ENCODE results near the gene TAS2R30.

Gene TAS2R30

GRCh38 chr12:11166300-11166699 lies 31.9 kb upstream of the TAS2R30 start:
- H3K79me1 ChIP-seq (replicated peaks; ENCODE audit: low read length, poor library complexity, severe bottlenecking), result peaks cover 12% of the 10 kb centered on the region
- H3K4ac ChIP-seq (ENCODE audit: low read depth in 1 of 2, low read length in 2 of 2), result no peak overlapping the region
- no peak overlapping the region for H3K4me2 ChIP-seq (ENCODE audit: low read length, poor library complexity, severe bottlenecking)
- no peak overlapping the region for H2BK15ac ChIP-seq (ENCODE audit: low read depth, poor library complexity, severe bottlenecking)
- no peak overlapping the region for H3K18ac ChIP-seq (ENCODE audit: low read depth in 1 of 2, low read length in 2 of 2)
- no peak overlapping the region for H4K91ac ChIP-seq (ENCODE audit: low read length)
- H3K27ac ChIP-seq (ENCODE audit: low read length, poor library complexity, severe bottlenecking), result no peak overlapping the region
- no peak overlapping the region for H3K14ac ChIP-seq (ENCODE audit: low read length in 2 of 2)
- no peak overlapping the region for H3K9ac ChIP-seq (ENCODE audit: low read length)
- H2AFZ ChIP-seq (ENCODE audit: low read depth, low read length), result no peak overlapping the region
- H3K4me3 ChIP-seq (ENCODE audit: insufficient read depth in 1 of 2, low read depth in 1 of 2, low read length in 2 of 2), result no peak overlapping the region
- no peaks in the 10 kb centered on the region for H3K27me3 ChIP-seq (ENCODE audit: control insufficient read depth in 1 of 2, insufficient read depth in 1 of 2, low read length in 2 of 2)
- no peak overlapping the region for H2BK5ac ChIP-seq (ENCODE audit: low read depth, low read length, poor library complexity, severe bottlenecking)
- H2BK12ac ChIP-seq (ENCODE audit: low read length in 2 of 2), result no peak overlapping the region
- H3K23ac ChIP-seq (ENCODE audit: low read length in 2 of 2), result peak overlapping the region in 1 of 2 experiments; percentile 24
- no peak overlapping the region for H2BK120ac ChIP-seq (ENCODE audit: low read depth, low read length)
- no peaks in the 10 kb centered on the region for H3K9me3 ChIP-seq (ENCODE audit: control insufficient read depth, low read length)
- no peak overlapping the region for H4K8ac ChIP-seq (ENCODE audit: low read length)
- peaks cover 5 to 33% of the 10 kb centered on the region in 2 experiments for H3K36me3 ChIP-seq (ENCODE audit: control insufficient read depth in 1 of 2, insufficient read depth in 2 of 2, low read depth in 1 of 2, low read length in 2 of 2)
- DNase-seq, result no peak
- H3K4me1 ChIP-seq (ENCODE audit: control insufficient read depth, insufficient read depth, low read depth, low read length), result peaks cover 1% of the 10 kb centered on the region
- no peak overlapping the region for H2AK5ac ChIP-seq (ENCODE audit: low read length, severe bottlenecking)

GRCh38 chr12:11164384-11164783 lies 29.9 kb upstream of the TAS2R30 start:
- Histone ChIP-seq H3K4ac (ENCODE audit: low read depth in 1 of 2, low read length in 2 of 2) (no peak overlapping the region), H2BK5ac (ENCODE audit: low read depth, low read length, poor library complexity, severe bottlenecking) (no peak overlapping the region), H3K36me3 (ENCODE audit: control insufficient read depth in 1 of 2, insufficient read depth in 2 of 2, low read depth in 1 of 2, low read length in 2 of 2) (peaks cover 5 to 26% of the 10 kb centered on the region in 2 experiments), H3K79me1 (replicated peaks; ENCODE audit: low read length, poor library complexity, severe bottlenecking) (peaks cover 13% of the 10 kb centered on the region), H3K27ac (ENCODE audit: low read length, poor library complexity, severe bottlenecking) (no peak overlapping the region), H3K9me3 (ENCODE audit: control insufficient read depth, low read length) (no peaks in the 10 kb centered on the region), H4K91ac (ENCODE audit: low read length) (no peak overlapping the region), H3K4me2 (ENCODE audit: low read length, poor library complexity, severe bottlenecking) (no peak overlapping the region), H3K23ac (ENCODE audit: low read length in 2 of 2) (no peak overlapping the region), H3K4me3 (ENCODE audit: insufficient read depth in 1 of 2, low read depth in 1 of 2, low read length in 2 of 2) (no peak overlapping the region), H3K14ac (ENCODE audit: low read length in 2 of 2) (no peak overlapping the region), H2AFZ (ENCODE audit: low read depth, low read length) (no peak overlapping the region), H3K27me3 (ENCODE audit: control insufficient read depth in 1 of 2, insufficient read depth in 1 of 2, low read length in 2 of 2) (no peaks in the 10 kb centered on the region), H2BK12ac (ENCODE audit: low read length in 2 of 2) (no peak overlapping the region), H4K8ac (ENCODE audit: low read length) (no peak overlapping the region), H2BK15ac (ENCODE audit: low read depth, poor library complexity, severe bottlenecking) (no peak overlapping the region), H3K4me1 (ENCODE audit: control insufficient read depth, insufficient read depth, low read depth, low read length) (no peaks in the 10 kb centered on the region), H2BK120ac (ENCODE audit: low read depth, low read length) (no peak overlapping the region), H2AK5ac (ENCODE audit: low read length, severe bottlenecking) (no peak overlapping the region), H3K9ac (ENCODE audit: low read length) (no peak overlapping the region), H3K18ac (ENCODE audit: low read depth in 1 of 2, low read length in 2 of 2) (no peak overlapping the region)
- no peak for DNase-seq

- H2AK5ac ChIP-seq (ENCODE audit: low read length, severe bottlenecking), result no peak overlapping the region
- no peaks in the 10 kb centered on the region for H3K4me1 ChIP-seq (ENCODE audit: control insufficient read depth, insufficient read depth, low read depth, low read length)
- H3K4me3 ChIP-seq (ENCODE audit: insufficient read depth in 1 of 2, low read depth in 1 of 2, low read length in 2 of 2), result no peak overlapping the region
- no peak for DNase-seq
- H2BK12ac ChIP-seq (ENCODE audit: low read length in 2 of 2), result no peak overlapping the region
- no CpG with 5 or more reads among the region's 1 CpG for WGBS
- peaks cover 5 to 20% of the 10 kb centered on the region in 2 experiments for H3K36me3 ChIP-seq (ENCODE audit: control insufficient read depth in 1 of 2, insufficient read depth in 2 of 2, low read depth in 1 of 2, low read length in 2 of 2)
- H3K4ac ChIP-seq (ENCODE audit: low read depth in 1 of 2, low read length in 2 of 2), result no peak overlapping the region
- H3K4me2 ChIP-seq (ENCODE audit: low read length, poor library complexity, severe bottlenecking), result no peak overlapping the region
- H3K27me3 ChIP-seq (ENCODE audit: control insufficient read depth in 1 of 2, insufficient read depth in 1 of 2, low read length in 2 of 2), result no peaks in the 10 kb centered on the region
- no peak overlapping the region for H2BK15ac ChIP-seq (ENCODE audit: low read depth, poor library complexity, severe bottlenecking)
- no peak overlapping the region for H3K18ac ChIP-seq (ENCODE audit: low read depth in 1 of 2, low read length in 2 of 2)
- H2BK120ac ChIP-seq (ENCODE audit: low read depth, low read length), result no peak overlapping the region
- H4K8ac ChIP-seq (ENCODE audit: low read length), result no peak overlapping the region
- no peak overlapping the region for H3K23ac ChIP-seq (ENCODE audit: low read length in 2 of 2)
- no peak overlapping the region for H4K91ac ChIP-seq (ENCODE audit: low read length)
- H3K9ac ChIP-seq (ENCODE audit: low read length), result no peak overlapping the region
- no peaks in the 10 kb centered on the region for H3K9me3 ChIP-seq (ENCODE audit: control insufficient read depth, low read length)
- no peak overlapping the region for H3K14ac ChIP-seq (ENCODE audit: low read length in 2 of 2)
- H3K79me1 ChIP-seq (replicated peaks; ENCODE audit: low read length, poor library complexity, severe bottlenecking), result peaks cover 12% of the 10 kb centered on the region
- H3K27ac ChIP-seq (ENCODE audit: low read length, poor library complexity, severe bottlenecking), result no peak overlapping the region
- no peak overlapping the region for H2AFZ ChIP-seq (ENCODE audit: low read depth, low read length)
- no peak overlapping the region for H2BK5ac ChIP-seq (ENCODE audit: low read depth, low read length, poor library complexity, severe bottlenecking)
These were observed 28.1 kb upstream of the TAS2R30 start for GRCh38 chr12:11162502-11162901.

GRCh38 chr12:11158885-11159444 lies 24.5 kb upstream of the TAS2R30 start:
- Histone ChIP-seq H2AFZ (ENCODE audit: low read depth, low read length) (no peak overlapping the region), H3K9ac (ENCODE audit: low read length) (no peak overlapping the region), H3K4ac (ENCODE audit: low read depth in 1 of 2, low read length in 2 of 2) (no peak overlapping the region), H3K4me2 (ENCODE audit: low read length, poor library complexity, severe bottlenecking) (no peak overlapping the region), H3K79me1 (replicated peaks; ENCODE audit: low read length, poor library complexity, severe bottlenecking) (peaks cover 6% of the 10 kb centered on the region), H4K8ac (ENCODE audit: low read length) (no peak overlapping the region), H4K91ac (ENCODE audit: low read length) (no peak overlapping the region), H2BK120ac (ENCODE audit: low read depth, low read length) (no peak overlapping the region), H3K27me3 (ENCODE audit: control insufficient read depth in 1 of 2, insufficient read depth in 1 of 2, low read length in 2 of 2) (no peaks in the 10 kb centered on the region), H2BK15ac (ENCODE audit: low read depth, poor library complexity, severe bottlenecking) (no peak overlapping the region), H3K4me3 (ENCODE audit: insufficient read depth in 1 of 2, low read depth in 1 of 2, low read length in 2 of 2) (no peak overlapping the region), H3K23ac (ENCODE audit: low read length in 2 of 2) (no peak overlapping the region), H3K18ac (ENCODE audit: low read depth in 1 of 2, low read length in 2 of 2) (no peak overlapping the region), H2BK12ac (ENCODE audit: low read length in 2 of 2) (no peak overlapping the region), H3K36me3 (ENCODE audit: control insufficient read depth in 1 of 2, insufficient read depth in 2 of 2, low read depth in 1 of 2, low read length in 2 of 2) (peaks cover 0 to 11% of the 10 kb centered on the region in 2 experiments), H3K27ac (ENCODE audit: low read length, poor library complexity, severe bottlenecking) (no peak overlapping the region), H3K4me1 (ENCODE audit: control insufficient read depth, insufficient read depth, low read depth, low read length) (no peaks in the 10 kb centered on the region), H2AK5ac (ENCODE audit: low read length, severe bottlenecking) (no peak overlapping the region), H3K9me3 (ENCODE audit: control insufficient read depth, low read length) (no peaks in the 10 kb centered on the region), H2BK5ac (ENCODE audit: low read depth, low read length, poor library complexity, severe bottlenecking) (no peak overlapping the region), H3K14ac (ENCODE audit: low read length in 2 of 2) (no peak overlapping the region)
- WGBS, result 71% methylated on average over 1 of the region's 5 CpGs
- peak; percentile 32 for DNase-seq
